Medulla oblongata (tissue), 1 donor: ENCODE results near the gene ZYG11B.
"Not testable (repeated sequence)": the region's sequence is repeated elsewhere in the genome, so short reads cannot be mapped to it uniquely, and the experiment has no call there.

ENCODE experiments used
- DNase-seq: peaks from one replicate; pipeline ENCODE4 v3.0.0-alpha.2; 2015; ENCODE audit errors: extremely low spot score

ZYG11B gene

DNA sequence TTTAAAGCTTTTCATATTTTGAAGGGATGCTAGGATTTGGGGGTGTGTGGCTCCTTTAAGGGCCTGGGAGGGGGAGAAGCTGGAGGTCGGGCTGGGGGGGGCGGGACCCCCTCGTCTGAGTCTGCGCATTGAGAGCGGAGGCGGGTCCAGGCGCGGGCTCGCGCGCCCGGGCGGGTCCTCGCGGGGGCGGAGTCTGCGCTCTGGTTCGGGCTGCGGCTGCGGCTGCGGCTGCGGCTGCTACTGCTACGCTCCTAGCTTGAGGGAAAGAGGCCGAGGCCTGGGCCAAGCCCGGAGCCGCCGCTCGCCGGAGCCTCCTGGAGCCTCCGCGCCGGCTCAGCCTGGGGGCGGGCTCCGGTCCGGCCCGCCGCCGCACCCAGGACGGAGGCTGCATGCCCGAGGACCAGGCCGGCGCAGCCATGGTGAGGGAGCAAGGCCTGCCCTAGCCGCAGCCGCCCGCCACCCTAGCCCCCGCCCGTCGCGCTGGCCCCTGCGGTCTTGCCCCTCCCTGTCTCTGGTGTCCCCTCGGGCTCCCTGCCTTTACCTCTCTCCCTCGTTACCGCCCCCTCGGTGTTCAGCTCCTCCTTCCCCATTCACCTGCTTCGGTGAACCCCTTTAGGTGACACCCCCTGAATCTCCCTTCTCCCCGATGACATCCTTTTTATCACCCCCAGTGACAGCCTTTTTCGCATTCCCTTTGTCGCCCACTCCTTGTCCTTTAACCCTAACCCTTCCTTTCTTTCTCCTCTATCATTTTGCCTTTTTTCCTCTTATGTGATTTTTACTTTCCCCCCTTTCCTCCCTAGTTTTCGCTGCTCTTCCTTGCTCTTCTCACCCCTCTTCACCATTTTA lies at the start of gene ZYG11B:
Gene ZYG11B (plus strand): TSS at position 189 of the 849 bp plus-strand sequence. CDS start 201 bp downstream, at position 390.
- DNase-seq: peak; percentile 83

GRCh38 chr1:52677076-52677806 lies 49.0 kb upstream of the ZYG11B start:
- peak; percentile 53 for DNase-seq

DNA sequence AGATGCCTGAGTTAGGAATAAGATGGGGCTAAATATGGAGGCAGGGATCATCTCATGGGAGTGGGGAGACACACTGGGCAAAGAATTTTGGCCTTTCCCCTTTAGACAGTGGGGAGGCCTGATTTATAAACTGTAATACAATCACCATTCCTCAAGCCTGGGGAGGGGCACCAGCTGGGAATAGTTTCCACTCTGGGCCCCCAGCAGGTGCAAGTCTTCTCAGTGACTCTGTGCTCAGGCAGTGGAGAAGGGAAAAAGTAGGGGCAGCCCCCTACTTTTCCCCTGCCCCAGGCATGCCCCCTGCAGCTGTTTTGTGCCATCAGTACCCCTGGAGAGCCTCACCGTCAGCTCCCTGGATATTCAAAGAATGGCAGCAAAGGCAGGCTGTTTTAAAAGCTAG lies 47.2 kb upstream of the ZYG11B start:
- DNase-seq: no peak

- DNase-seq: no peak
Observed at GRCh38 chr1:52679498-52679897, 46.8 kb upstream of the ZYG11B start.

DNA sequence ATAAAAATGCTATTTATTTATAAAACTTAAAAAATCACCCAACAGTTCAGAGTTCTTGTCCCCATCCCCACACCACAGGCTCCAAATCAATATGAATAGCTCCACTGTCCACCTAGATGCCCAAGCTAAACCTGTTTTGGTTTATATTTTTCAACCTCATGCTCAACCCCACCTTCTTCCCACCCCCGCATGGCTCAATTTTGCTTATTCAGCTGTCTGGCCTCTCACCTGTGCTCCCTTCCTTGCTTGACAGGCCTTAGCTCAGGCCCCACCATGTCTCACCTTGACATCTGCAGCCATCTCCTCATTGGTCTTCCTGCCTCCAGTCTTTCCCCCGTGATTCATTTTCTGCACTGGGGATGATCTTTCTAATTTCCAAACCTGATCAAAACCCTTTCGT lies 45.9 kb upstream of the ZYG11B start:
- no peak for DNase-seq

- DNase-seq: no peak
Observed at GRCh38 chr1:52681136-52681535, 45.1 kb upstream of the ZYG11B start.

DNA sequence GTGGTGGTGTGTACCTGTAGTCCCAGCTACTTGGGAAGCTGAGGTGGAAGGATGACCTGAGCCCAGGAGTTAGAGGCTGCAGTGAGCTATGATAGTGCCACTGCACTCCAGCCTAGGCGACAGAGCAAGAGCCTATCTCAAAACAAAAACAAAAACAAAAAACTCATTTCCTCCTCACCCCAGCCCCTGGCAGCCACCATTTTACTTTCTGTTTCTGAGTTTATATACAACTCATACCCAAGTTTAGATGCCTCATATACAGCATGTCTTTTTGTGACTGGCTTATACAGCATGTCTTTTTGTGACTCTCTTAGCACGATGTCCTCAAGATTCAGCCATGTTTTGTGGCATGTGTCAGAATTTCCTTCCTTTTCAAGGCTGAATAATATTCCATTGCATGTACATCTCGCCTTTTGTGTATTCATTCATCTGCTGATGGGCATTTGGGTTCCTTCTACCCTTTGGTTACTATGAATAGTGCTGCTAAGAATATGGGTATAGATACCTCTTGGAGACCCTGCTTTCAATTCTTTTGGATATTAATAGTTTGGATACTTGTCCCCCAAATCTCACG lies 42.8 kb upstream of the ZYG11B start:
- no peak for DNase-seq

DNA sequence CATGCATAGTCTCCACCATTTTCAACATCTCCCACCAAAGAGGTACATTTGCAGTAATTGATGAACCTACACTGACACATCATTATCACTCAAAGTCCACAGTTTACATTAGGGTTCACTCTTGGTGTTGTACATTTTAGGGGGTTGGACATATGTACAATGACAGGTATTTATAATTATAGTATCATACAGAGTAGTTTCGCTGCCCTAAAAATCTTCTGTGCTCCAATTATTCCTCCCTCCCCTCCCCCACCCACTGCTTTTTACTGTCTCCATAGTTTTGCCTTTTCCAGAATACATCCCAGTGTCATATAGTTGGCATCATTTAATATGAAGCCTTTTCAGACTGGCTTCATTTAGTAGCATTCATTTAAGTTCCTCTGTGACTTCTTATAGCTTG lies 41.7 kb upstream of the ZYG11B start:
- no peak for DNase-seq

DNA sequence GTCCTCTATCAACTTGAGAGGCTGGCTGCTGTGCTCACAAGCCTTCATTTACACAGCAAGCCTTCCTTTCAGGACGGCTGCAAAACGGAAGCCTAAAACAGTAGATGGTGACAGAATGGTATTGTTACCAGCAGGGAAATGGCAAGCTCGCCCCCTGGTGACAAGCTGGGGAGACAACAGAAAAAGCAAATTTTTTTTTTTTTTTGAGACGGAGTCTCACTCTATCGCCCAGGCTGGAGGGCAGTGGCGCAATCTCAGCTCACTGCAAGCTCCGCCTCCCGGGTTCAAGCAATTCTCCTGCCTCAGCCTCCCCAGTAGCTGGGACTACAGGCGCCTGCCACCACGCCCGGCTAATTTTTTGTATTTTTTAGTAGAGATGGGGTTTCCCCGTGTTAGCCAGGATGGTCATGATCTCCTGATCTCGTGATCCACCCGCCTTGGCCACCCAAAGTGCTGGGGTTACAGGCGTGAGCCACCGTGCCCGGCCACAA lies 39.9 kb upstream of the ZYG11B start:
- DNase-seq: peak; percentile 78

DNA sequence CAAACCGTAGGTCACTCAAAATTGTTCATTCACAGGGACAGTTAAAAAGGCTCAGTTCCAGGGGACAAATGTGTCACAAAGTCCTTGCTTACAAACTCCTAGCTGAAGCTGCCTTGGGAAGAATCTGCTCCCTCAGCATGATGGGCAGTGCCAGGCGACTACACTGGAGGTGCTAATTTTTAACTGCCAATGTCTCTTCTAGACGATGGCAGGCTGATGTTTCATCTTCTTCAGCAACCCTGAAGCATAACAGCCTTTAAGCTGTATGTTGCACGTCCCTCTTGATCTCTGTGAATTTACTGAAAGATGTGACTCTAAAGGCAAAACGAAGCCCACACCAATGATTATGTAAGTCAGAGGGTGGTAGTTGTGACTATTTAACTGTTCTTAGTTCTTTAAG lies 39.4 kb upstream of the ZYG11B start:
- DNase-seq: no peak

- DNase-seq: no peak
Observed at GRCh38 chr1:52691821-52692220, 34.4 kb upstream of the ZYG11B start.

- no peak for DNase-seq
Observed at GRCh38 chr1:52692697-52693096, 33.6 kb upstream of the ZYG11B start.

DNA sequence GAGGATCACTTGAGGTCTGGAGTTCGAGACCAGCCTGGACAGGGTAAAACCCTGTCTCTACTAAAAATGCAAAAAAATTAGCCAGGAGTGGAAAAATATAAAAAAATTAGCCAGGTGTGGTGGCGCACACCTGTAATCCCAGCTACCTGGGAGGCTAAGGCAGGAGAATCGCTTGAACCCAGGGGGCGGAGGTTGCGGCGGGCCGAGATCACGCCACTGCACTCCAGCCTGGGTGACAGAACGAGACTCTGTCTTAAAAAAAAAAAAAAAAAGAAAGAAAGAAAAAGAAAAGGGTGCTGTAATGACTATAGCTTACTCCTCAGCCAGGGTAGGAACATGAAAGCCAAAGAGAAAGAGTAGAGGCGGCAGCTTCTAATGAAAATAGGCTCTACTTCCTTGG lies 32.9 kb upstream of the ZYG11B start:
- DNase-seq: not testable (repeated sequence)

GRCh38 chr1:52693843-52694242 lies 32.4 kb upstream of the ZYG11B start:
- no peak for DNase-seq

DNA sequence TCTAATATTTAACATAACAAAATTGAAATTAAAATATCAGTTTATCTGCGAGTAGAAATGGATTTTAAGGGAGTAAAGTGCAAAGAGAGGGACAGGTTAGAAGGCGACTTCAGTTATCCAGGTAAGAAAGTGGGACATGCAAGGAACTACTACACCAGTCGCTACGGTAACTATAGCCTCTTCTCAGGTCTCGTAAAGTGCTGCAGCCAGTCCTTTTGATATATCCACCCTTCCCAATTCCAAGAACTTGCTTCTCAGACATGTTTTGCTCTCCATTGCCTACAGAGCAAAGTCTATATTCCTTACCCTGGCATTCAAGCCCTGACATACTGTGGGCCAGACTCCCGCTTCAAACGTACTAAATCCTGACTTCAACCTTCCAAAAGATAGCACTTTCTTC lies 30.6 kb upstream of the ZYG11B start:
- no peak for DNase-seq

GRCh38 chr1:52697795-52698674 lies 28.2 kb upstream of the ZYG11B start, which contains the start of gene COA7:
COA7 (minus strand) TSS chr1:52698347; CDS start chr1:52698326, 21 bp downstream.
- DNase-seq: peak; percentile 91

DNA sequence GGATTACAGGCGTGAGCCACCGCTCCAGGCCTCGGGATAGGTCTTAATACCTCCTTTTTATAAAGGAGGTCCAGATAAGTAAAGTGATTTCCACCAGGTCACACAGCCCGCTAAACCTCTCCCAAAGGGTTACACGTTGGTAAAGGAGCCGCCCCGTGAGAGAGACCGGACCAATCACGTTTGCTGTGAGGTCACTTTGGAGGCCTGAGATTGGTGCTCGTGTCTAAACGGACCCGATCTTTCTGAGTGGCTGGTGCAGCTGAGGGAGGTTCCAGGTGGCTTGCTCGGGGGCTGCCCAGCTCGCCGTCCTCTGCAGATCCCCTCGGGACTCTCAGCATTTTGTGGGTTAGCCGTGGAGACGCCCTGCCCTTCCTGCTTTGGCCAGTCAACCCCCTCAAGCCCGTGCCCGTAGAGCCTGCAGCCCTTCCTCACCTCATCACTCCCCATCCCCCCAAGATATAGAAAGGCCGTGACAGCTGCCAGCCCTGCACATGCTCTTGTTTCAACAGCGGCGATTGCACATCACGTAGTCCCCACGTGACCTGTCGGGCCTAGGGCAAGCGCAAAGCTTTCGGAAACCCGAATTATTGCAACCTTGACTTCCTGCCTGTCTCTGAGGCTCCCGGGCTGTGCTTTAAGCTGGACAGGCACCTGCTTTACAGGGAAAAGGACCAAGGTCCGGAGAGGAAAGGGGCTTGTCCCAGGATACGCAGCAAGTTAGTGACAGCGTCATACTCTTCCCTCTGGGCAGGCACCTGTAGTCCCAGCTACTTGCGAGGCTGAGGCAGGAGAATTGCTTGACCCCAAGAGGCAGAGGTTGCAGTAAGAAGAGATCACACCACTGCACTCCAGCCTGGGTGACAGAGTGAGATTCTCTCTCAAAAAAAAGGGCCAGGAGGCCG lies 23.1 kb upstream of the ZYG11B start:
- peak; percentile 98 for DNase-seq

- DNase-seq: no peak
Observed at GRCh38 chr1:52706136-52706670, 20.1 kb upstream of the ZYG11B start.

DNA sequence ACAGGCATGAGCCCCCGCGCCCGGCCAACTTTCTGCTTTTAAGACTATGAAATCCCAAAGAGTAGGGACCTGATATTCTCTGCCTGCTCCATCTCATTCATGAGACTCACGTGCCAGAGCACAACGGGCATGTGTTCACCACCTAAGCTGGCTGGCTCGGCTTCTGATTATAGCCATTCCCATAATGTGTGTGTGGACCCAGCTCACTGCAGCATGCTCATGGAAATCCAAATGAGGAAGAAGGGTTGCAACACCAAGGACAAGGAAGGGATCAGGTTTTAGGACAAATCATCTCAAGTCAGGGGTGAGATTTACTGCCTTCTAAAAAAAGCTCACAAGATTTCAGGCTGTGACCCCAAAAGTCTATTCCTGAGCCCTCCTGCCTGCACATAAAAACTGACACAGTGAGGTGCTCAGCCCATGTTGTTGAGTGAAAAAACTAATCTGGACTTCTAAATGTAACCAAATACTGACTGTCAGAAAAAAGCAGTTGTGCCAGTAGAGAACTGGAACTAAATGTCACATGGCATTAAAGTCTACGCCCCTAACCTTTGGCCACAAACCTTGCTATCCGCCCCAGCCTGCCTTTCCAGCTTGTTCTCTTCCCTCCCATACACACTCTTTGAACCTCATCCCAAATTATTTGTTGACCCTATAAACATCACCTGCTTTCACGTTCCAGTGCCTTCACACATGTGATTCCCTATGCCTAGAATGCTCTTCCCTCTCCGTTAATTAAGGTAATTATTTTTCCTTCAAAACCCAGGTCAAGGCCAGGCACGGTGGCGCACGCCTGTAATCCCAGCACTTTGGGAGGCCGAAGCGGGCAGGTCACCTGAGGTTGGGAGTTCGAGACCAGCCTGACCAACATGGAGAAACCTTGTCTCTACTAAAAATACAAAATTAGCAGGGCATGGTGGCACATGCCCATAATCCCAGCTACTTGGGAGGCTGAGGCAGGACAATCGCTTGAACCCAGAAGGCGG lies 19.0 kb upstream of the ZYG11B start:
- peak; percentile 21 for DNase-seq
